Islet precursor cell (in vitro differentiated cells): ENCODE results near the gene ATP6V0A1.
A peak's percentile ranks its signal among the peaks of the same experiment; 100 is the strongest.
"Not testable (repeated sequence)": the region's sequence is repeated elsewhere in the genome, so short reads cannot be mapped to it uniquely, and the experiment has no call there.

ENCODE experiments used
- DNase-seq: peaks from one replicate; pipeline ENCODE4 v3.0.0-alpha.2; 2018

Gene ATP6V0A1

DNA sequence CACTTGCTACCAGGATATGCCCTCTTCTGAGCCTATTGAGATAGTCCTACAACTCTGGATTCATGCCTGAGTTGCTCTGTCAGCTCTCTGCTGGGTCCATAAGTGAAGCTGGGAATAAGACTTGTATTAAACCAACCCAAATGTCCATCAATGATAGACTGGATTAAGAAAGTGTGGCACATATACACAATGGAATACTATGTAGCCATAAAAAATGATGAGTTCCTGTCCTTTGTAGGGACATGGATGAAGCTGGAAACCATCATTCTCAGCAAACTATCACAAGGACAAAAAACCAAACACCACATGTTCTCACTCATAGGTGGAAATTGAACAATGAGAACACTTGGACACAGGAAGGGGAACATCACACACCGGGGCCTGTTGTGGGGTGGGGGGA, 19.1 kb downstream of the ATP6V0A1 start:
- not testable (repeated sequence) for DNase-seq

DNA sequence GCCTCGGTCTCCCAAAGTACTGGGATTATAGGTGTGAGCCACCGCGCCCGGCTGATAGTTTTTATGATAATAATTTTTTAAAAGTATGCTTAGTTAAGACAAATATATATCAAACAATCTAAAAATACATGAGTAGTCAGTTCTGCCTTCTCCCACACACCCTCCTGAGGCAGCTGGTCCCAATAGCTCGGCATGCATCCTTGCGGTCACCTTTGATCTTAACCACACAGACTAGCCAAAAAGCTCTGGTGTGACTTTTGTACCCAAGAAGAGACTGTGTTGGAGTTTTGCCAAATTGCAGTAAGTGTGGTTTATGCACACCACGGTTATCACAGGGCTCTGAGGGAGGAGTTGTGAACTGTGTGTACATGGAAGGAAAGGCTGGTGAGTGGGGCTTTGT, 25.6 kb downstream of the ATP6V0A1 start:
- no peak for DNase-seq

- DNase-seq = no peak
These were observed 27.0 kb downstream of the ATP6V0A1 start for GRCh38 chr17:42485680-42486079.

- DNase-seq = no peak
These were observed 29.4 kb downstream of the ATP6V0A1 start for GRCh38 chr17:42488032-42488431.

DNA sequence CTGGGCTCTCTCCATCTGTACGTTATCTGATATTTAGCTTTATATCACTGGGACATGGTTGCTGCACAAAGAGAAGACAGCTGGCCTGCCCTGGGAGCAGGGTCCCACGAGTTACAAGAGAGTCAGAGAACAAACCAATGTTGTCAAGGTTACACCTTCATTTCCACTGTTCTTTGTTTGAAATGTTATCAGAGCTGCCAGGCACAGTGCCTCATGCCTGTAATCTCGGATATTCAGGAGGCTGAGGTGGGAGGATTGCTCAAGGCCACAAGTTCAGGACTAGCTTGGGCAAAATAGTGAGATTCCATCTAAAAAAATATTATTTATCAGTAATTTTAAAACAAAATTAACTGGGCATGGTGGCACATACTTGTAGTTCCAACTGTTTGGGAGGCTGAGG, 34.6 kb downstream of the ATP6V0A1 start:
- no peak for DNase-seq

DNA sequence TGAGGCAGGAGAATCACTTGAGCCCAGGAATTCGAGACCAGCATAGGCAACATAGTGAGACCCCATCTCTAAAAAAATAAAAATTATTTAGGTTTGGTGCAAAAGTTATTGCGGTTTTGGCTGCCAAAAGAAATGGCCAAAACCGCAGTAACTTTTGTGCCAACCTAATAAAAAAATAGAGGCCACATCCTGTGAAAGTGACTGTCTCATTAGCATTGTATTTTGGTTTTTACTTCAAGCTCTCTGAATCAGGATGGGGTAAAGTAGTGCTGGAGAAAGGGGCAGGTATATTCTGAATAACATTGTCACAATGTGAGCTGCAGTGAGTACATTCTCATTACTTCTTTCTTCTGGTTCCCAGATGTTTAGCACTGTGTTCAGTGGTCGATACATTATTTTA, 36.0 kb downstream of the ATP6V0A1 start:
- no peak for DNase-seq

- DNase-seq = no peak
These were observed 40.1 kb downstream of the ATP6V0A1 start for GRCh38 chr17:42498828-42499227.

DNA sequence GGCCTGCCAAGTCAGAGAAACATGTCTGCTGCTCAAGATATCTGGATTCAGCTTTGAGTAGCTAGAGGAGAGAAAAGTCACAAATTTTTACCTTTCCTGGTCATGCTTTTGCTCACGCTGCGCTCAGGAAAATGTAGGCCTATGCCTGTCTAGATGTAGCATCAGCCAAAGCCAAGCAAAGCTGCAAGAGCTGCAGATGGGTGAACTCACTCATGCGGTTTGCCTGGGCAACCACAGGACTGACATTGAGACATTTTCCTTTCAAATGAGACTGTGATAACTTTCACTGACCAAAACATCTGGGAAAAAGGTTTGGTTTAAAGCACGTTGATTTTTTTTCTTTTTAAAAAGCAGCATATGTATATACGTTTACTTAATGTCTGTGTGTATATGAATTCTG, 43.4 kb downstream of the ATP6V0A1 start:
- DNase-seq = no peak

- no peak for DNase-seq
These were observed 44.2 kb downstream of the ATP6V0A1 start for GRCh38 chr17:42502926-42503325.

DNA sequence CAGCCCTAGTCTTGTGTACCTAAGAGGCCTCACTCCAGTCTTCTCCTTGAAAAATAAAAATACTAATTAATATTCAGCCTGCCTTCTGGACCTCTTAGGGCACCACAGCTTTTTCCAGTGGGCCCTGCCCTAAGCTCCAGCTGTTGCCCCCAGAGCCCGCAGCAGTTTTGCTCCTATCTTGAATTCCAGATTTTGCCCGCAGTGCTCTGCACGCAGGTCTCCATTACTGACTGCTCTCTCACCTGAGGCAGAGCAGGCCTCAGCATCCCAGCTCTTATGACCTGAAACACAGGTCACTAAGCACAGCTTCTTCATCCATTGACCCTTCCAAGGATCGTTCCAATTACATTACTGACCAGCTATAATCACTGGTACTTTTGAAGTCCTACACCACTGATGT, 49.0 kb downstream of the ATP6V0A1 start:
- no peak for DNase-seq

- no peak for DNase-seq
These were observed 49.9 kb downstream of the ATP6V0A1 start for GRCh38 chr17:42508426-42509165.

- no peak for DNase-seq
These were observed 50.7 kb downstream of the ATP6V0A1 start for GRCh38 chr17:42509409-42509808.

DNA sequence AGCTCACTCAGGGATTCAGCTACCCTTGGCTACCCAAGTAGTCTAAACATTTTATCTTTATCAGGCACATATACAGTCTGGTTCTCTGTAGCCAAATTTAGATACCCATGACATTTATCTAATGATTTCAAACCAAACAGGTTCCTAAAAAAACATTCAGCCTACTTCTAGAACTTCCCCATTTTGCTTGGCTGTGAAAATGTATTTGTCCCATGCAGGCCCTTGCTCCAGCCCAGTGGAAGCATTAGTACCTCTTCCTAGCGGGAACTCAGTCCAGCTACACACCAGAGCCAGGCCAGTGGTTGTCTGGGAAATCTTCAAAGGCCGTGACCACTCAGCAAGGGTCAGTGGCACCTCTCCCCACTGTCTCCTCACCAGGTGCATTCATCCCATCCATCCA, 51.2 kb downstream of the ATP6V0A1 start:
- DNase-seq = no peak

- DNase-seq = no peak
These were observed 53.6 kb downstream of the ATP6V0A1 start for GRCh38 chr17:42512246-42512645.

DNA sequence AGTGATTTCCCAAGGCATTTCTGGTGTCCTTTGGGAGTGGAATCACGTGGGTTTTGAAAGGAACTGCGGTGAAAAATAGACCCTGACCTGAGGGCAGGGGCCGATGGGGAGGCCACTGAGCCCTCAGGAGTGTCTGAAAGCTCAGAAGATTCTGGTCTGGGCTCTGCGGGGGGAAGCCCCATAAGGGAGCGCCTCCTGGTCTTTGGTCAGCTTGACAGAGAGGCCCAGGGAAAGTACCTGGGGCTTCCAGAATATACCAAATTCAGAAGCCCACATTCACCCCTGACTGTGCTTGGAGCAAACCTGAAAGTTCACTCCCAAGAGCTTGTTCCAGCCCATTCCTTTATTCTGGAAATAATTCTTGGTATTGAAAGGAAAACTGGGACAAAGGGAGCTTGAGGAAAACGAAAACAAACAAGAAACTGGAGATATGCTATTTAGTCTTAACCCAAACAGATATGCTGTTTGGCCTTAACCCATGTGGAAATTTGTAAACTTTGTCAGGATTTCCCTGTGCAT, 54.1 kb downstream of the ATP6V0A1 start:
- DNase-seq = no peak

DNA sequence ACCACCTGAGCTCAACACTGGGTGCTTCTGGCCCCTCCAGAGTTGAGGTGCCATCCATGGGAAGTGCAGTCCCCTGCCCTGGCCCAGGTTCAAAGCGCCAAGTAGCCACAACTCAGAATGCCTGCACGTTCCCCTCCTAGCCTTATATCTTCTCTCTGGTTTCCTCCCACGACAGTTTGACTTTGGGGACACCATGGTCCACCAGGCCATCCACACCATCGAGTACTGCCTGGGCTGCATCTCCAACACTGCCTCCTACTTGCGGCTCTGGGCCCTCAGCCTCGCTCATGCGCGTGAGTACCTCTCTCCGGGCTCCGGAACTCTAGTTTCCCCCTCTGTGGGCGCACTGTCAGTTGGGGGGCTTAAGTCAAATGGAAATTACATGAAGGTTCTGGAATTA, 55.0 kb downstream of the ATP6V0A1 start:
- DNase-seq = no peak

- no peak for DNase-seq
These were observed 55.6 kb downstream of the ATP6V0A1 start for GRCh38 chr17:42514279-42514678.

- no peak for DNase-seq
These were observed 56.2 kb downstream of the ATP6V0A1 start for GRCh38 chr17:42514867-42515266.

GRCh38 chr17:42517516-42517915, 58.8 kb downstream of the ATP6V0A1 start:
- DNase-seq = peak; percentile 95

DNA sequence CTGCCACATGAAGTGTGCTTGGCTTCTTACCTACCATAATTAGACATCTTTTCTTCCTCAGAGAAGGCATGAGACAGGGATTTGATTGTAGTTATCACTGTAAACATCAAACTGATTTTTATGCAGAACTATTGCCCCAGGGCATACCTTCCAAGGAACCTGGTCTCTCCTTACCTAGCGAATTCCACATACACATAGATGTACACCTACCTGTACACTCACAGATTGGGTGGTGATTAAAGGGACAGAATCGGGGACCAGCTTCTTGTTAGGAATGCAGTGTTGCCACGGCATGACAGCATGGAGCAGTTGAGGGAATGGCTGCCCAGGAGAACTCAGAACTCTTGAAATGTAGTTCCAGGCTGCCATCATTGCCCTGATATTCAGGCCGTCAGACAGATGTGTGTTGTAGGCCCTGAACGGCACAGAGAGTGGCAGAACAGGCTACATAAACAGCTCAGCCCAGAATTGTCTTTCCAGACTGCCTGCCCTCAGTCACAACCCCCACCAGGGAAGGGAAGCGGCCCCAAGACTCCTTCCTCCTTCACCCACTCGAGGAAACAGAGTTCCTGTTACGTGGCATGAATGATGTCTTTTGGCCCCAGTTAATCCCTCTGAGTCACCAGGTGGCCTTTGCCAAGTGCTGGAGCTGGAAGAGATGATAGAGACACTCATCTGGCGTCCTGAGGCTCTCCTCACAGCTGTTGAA, 59.5 kb downstream of the ATP6V0A1 start:
- no peak for DNase-seq

GRCh38 chr17:42518755-42519545, 60.3 kb downstream of the ATP6V0A1 start:
- no peak for DNase-seq

- peak; percentile 98 for DNase-seq
These were observed 61.1 kb downstream of the ATP6V0A1 start for GRCh38 chr17:42519546-42520491.
